Transverse colon (tissue), 4 donors: ENCODE results near the gene EXD2.

Source experiments
- POLR2A ChIP-seq: fragments of 450-650 bp; IDR thresholded peaks from one replicate; pipeline ENCODE4 v1.6.1; 2016; ENCODE audit warnings: antibody characterized with exemption, mild to moderate bottlenecking, moderate library complexity
- POLR2AphosphoS5 ChIP-seq, 3 donors: sonication (generic); formaldehyde crosslinking; IDR thresholded peaks; one replicate each; pipeline ENCODE4 v1.6.1; 2016; ENCODE audit warnings: antibody characterized with exemption in 3 of 3
- TF ChIP-seq, protein P1 (sequence below), 5 experiments: fragments of 200-600 bp in 3 of 5; fragments of 450-650 bp in 2 of 5; sonication (generic) in 3 of 5; IDR thresholded peaks; 1 replicate in 2 of 5; 2 replicates in 3 of 5; pipeline ENCODE4 v1.5.1; 2016 to 2017; ENCODE audit warnings: antibody characterized with exemption in 5 of 5, inconsistent platforms in 3 of 5, mild to moderate bottlenecking in 2 of 5, moderate library complexity in 1 of 5

DNA sequence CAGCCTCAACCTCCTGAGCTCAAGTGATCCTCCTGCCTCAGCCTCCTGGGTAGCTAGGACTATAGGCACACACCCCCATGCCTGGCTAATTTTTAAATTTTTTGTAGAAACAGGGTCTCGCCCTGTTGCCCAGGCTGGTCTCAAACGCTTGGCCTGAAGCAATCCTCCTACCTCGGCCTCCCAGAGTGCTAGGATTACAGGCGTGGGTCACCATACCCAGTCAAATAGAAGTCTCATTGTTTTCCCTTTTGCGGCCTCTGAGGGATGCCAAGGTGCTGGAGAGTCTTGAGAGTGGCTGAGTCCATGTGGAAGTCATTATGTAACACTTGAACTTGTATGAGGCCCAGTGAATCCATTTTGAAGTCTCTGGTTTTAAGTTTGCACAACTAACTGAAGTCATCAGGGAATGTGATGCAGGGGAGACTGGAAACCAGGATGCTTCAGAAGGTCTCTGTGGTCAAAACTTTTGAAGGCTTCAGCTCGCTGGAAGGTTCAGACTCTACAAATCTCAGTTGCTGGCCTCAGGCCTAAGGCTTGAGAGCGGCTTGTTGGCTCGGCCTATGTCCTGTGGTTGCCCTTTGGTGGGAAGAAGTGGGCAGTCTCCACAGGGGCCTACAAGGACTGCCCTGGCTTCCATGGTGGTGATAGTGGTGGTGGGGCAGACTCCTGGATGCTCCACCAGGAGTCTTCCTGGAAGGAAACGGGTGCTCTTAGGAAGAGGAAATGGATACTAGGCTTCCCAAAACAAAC, 97.8 kb downstream of the EXD2 start:
- TF ChIP-seq POLR2AphosphoS5 (IDR thresholded peaks at IDR 0.05), result no peak
- no peak for TF ChIP-seq POLR2A
- TF ChIP-seq, protein P1, sequence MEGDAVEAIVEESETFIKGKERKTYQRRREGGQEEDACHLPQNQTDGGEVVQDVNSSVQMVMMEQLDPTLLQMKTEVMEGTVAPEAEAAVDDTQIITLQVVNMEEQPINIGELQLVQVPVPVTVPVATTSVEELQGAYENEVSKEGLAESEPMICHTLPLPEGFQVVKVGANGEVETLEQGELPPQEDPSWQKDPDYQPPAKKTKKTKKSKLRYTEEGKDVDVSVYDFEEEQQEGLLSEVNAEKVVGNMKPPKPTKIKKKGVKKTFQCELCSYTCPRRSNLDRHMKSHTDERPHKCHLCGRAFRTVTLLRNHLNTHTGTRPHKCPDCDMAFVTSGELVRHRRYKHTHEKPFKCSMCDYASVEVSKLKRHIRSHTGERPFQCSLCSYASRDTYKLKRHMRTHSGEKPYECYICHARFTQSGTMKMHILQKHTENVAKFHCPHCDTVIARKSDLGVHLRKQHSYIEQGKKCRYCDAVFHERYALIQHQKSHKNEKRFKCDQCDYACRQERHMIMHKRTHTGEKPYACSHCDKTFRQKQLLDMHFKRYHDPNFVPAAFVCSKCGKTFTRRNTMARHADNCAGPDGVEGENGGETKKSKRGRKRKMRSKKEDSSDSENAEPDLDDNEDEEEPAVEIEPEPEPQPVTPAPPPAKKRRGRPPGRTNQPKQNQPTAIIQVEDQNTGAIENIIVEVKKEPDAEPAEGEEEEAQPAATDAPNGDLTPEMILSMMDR (IDR thresholded peaks at IDR 0.05), result no peak
